CD4-positive, alpha-beta memory T cell (primary cell): ENCODE results near the gene DDAH2. TPM values are rescaled to one million over a fixed set of nuclear protein-coding genes. Genes with fewer than 3 reads are reported as not detected.
A peak's percentile ranks its signal among the peaks of the same experiment; 100 is the strongest.

Experiments used
- CTCF ChIA-PET: fragments of 350-600 bp; sonication (Branson Sonifier 250); formaldehyde crosslinking; loops from one replicate; lab custom pipeline; 2021; ENCODE audit warnings: inconsistent platforms; ENCODE audit not compliant: partially characterized antibody; lab: Charles Lee
- POLR2A ChIA-PET: fragments of 350-600 bp; sonication (Branson Sonifier 250); formaldehyde crosslinking; loops from one replicate; lab custom pipeline; 2021; ENCODE audit not compliant: partially characterized antibody; lab: Charles Lee
- DNase-seq, 5 donors: peaks; one replicate each; pipeline versions ENCODE4 v3.0.0 to v3.0.0-alpha.2; 2020 to 2022; ENCODE audit warnings: mixed read lengths in 1 of 5
- H3K27ac ChIP-seq: one replicate; pipeline ENCODE4 v1.7.0; 2013; ENCODE audit warnings: low read depth, low read length
- H3K27me3 ChIP-seq: 2 replicates; pipeline ENCODE4 v1.7.0; 2013; ENCODE audit warnings: mild to moderate bottlenecking, low read length, moderate library complexity; ENCODE audit not compliant: insufficient read depth
- H3K36me3 ChIP-seq: 2 replicates; pipeline ENCODE4 v1.7.0; 2013; ENCODE audit warnings: mild to moderate bottlenecking, low read length, moderate library complexity; ENCODE audit not compliant: insufficient read depth
- H3K4me1 ChIP-seq: 2 replicates; pipeline ENCODE4 v1.7.0; 2013; ENCODE audit warnings: mild to moderate bottlenecking, low read length, moderate library complexity; ENCODE audit not compliant: insufficient read depth
- H3K4me3 ChIP-seq, 2 donors: one replicate each; pipeline ENCODE4 v1.7.0; 2013; ENCODE audit warnings: low read length in 2 of 2, mild to moderate bottlenecking in 1 of 2
- H3K9me3 ChIP-seq, 2 donors: one replicate each; pipeline ENCODE4 v1.7.0; 2013; ENCODE audit warnings: low read length in 2 of 2, control low read depth in 1 of 2; ENCODE audit not compliant: control insufficient read depth in 1 of 2
- H3K27ac Mint-ChIP-seq, 7 donors: one replicate each; pipeline ENCODE4 v1.8.0; 2020 to 2021; ENCODE audit warnings: mixed read lengths in 7 of 7, mild to moderate bottlenecking in 6 of 7, inconsistent platforms in 3 of 7, moderate library complexity in 3 of 7
- H3K27me3 Mint-ChIP-seq, 2 donors: one replicate each; pipeline ENCODE4 v1.8.0; 2020 to 2021; ENCODE audit warnings: mixed read lengths in 2 of 2
- H3K36me3 Mint-ChIP-seq, 2 donors: one replicate each; pipeline ENCODE4 v1.8.0; 2020 to 2021; ENCODE audit warnings: mixed read lengths in 2 of 2, inconsistent platforms in 1 of 2, mild to moderate bottlenecking in 1 of 2
- H3K4me1 Mint-ChIP-seq, 4 donors: one replicate each; pipeline ENCODE4 v1.8.0; 2020 to 2021; ENCODE audit warnings: mixed read lengths in 4 of 4, mild to moderate bottlenecking in 1 of 4
- H3K4me3 Mint-ChIP-seq, 8 donors: one replicate each; pipeline ENCODE4 v1.8.0; 2020 to 2021; ENCODE audit warnings: mixed read lengths in 8 of 8, mild to moderate bottlenecking in 7 of 8, moderate library complexity in 6 of 8, inconsistent platforms in 3 of 8
- H3K9me3 Mint-ChIP-seq, 8 donors: one replicate each; pipeline ENCODE4 v1.8.0; 2020 to 2021; ENCODE audit warnings: mixed read lengths in 8 of 8, mild to moderate bottlenecking in 5 of 8, inconsistent platforms in 3 of 8, moderate library complexity in 1 of 8
- intact Hi-C: fragments of 100-400 bp; cut with micrococcal nuclease; formaldehyde crosslinking; loops from one replicate; pipeline ENCODE4 v1.15.1; 2023
- polyA plus RNA-seq, 2 donors: library from polyadenylated mRNA; unstranded; fragments of 300-500 nt; fragmentation: Illumina TruSeq; gene quantifications; one replicate each; pipeline ENCODE4 v1.2.3, GENCODE V29; 2021
- total RNA-seq, 2 experiments: library from RNA; stranded (reverse); gene quantifications; one replicate each; pipeline ENCODE4 v1.2.3, GENCODE V29; 2021

DDAH2 gene
- total and polyA plus RNA-seq, 4 experiments from 2014 or later, result 5.4 to 19.8 (median 11.9) TPM

DNA sequence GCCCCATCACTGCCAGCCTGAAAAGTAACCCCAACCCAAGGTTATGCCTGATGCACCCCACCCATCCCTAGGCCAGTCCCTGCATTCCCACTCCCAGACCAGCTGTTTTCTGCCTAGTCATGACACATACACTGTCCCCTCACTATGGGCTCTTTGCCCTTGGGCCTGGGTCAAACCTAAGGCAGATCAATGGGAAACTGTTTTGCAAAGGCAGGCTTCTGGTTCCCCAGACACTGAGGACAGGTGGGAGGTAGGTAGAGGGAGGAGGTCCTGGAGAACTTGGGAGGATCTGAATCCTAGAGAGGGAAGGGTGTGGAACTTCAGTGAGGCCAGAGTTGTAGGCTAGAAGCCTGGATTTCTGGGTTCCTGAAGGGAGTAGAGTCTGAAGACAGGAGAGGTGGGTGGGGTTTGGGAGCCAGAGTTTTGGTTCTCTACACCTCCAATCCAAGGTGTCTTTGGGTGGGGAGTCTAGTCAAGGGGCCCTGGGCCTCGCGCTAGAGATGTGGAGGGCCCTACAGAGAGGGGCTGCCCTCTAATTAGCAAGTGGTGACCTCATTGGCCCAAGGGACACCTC is 5.2 kb upstream of the DDAH2 start:
- H3K4me3 ChIP-seq, result peak overlapping the region; percentile 95 to 99
- Mint-ChIP-seq H3K36me3 (peaks cover 30 to 65% of the 10 kb centered on the region in 2 donors), H3K27ac (peak overlapping the region; percentile 94 to 97 (median 95)), H3K27me3 (no peaks in the 10 kb centered on the region), H3K4me1 (peaks cover 44 to 76% (median 63%) of the 10 kb centered on the region in 4 donors), H3K4me3 (peak overlapping the region; percentile 89 to 99 (median 98)), H3K9me3 (no peaks in the 10 kb centered on the region)
- ChIA-PET CTCF (interaction anchor here (1.2 to 17.2 kb wide), 4 partner anchors 39 to 188 kb away, joined by 3 to 173 read pairs (median 17); partner anchors contain the start of genes ATP6V1G2 and VWA7), POLR2A (interaction anchor here (0.7 to 8.9 kb wide), 11 partner anchors 7 to 193 kb away, joined by 3 to 81 read pairs (median 50); partner anchors contain the start of genes ABHD16A, BAG6, DDAH2 and DDX39B)
- peaks cover 61% of the 10 kb centered on the region for H3K4me1 ChIP-seq
- no peak for DNase-seq
- peak overlapping the region; percentile 82 for H3K27ac ChIP-seq
- intact Hi-C loops, result no loop called here
- H3K27me3 ChIP-seq, result no peaks in the 10 kb centered on the region
- no peaks in the 10 kb centered on the region for H3K9me3 ChIP-seq
- peaks cover 34% of the 10 kb centered on the region for H3K36me3 ChIP-seq

DNA sequence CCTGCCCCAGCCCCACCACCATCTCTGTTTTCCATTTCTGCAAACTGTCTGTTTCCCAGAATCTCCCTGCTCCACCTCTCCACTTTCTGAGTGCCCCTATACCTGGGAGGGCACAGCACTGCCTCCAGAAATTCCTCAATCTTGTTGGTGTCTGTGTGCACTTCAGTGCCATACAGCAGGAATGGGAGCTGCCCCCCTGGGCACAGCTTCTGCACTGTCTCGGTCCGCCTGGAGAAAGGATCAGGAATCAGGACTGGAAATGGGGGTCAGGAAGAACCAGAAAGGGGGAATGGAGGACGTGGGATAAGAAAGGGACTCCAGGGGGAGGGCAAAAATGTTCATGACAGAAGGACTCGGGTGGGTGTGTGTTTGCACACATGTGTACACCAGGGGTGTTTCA is 4.6 kb upstream of the DDAH2 start:
- Mint-ChIP-seq H3K4me3 (peak overlapping the region in 7 of 8 donors; percentile 89 to 99 (median 98)), H3K36me3 (peaks cover 30 to 67% of the 10 kb centered on the region in 2 donors), H3K27ac (peak overlapping the region; percentile 94 to 97 (median 95)), H3K27me3 (no peaks in the 10 kb centered on the region), H3K4me1 (peaks cover 42 to 75% (median 62%) of the 10 kb centered on the region in 4 donors), H3K9me3 (no peaks in the 10 kb centered on the region)
- ChIA-PET CTCF (interaction anchor here (1.2 to 17.2 kb wide), 7 partner anchors 39 to 188 kb away, joined by 3 to 173 read pairs (median 4); partner anchors contain the start of genes ATP6V1G2, HSPA1B, VARS1 and VWA7), POLR2A (interaction anchor here (0.9 to 8.9 kb wide), 5 partner anchors 80 to 102 kb away, joined by 3 to 81 read pairs (median 50); partner anchors contain the start of genes BAG6, HSPA1A, HSPA1B and HSPA1L)
- peaks cover 34% of the 10 kb centered on the region for H3K36me3 ChIP-seq
- no peaks in the 10 kb centered on the region for H3K9me3 ChIP-seq
- no peaks in the 10 kb centered on the region for H3K27me3 ChIP-seq
- H3K4me3 ChIP-seq, result peak overlapping the region in 1 of 2 donors; percentile 95
- DNase-seq, result no peak
- H3K4me1 ChIP-seq, result peaks cover 61% of the 10 kb centered on the region
- H3K27ac ChIP-seq, result peak overlapping the region; percentile 82
- intact Hi-C loops, result no loop called here

GRCh38 chr6:31732029-31732428 is 2.9 kb upstream of the DDAH2 start:
- H3K36me3 Mint-ChIP-seq, result peaks cover 30 to 65% of the 10 kb centered on the region in 2 donors
- DNase-seq, result no peak
- peaks cover 30 to 75% (median 54%) of the 10 kb centered on the region in 4 donors for H3K4me1 Mint-ChIP-seq
- intact Hi-C loops, result no loop called here
- H3K27ac Mint-ChIP-seq, result peak overlapping the region in 4 of 7 donors; percentile 28 to 95 (median 76)
- peak overlapping the region in 1 of 8 donors; percentile 35 for H3K4me3 Mint-ChIP-seq
- Histone ChIP-seq H3K4me3 (no peak overlapping the region), H3K36me3 (peaks cover 34% of the 10 kb centered on the region), H3K27me3 (no peaks in the 10 kb centered on the region), H3K4me1 (peaks cover 60% of the 10 kb centered on the region), H3K9me3 (no peaks in the 10 kb centered on the region), H3K27ac (no peak overlapping the region)
- H3K27me3 Mint-ChIP-seq, result no peaks in the 10 kb centered on the region
- ChIA-PET POLR2A (interaction anchor here (1.5 to 8.2 kb wide), 6 partner anchors 38 to 103 kb away, joined by 3 to 76 read pairs (median 8); partner anchors contain the start of genes HSPA1B and LSM2), CTCF (interaction anchor here (1.1 to 17.2 kb wide), 7 partner anchors 15 to 133 kb away, joined by 3 to 173 read pairs (median 5); partner anchors contain the start of genes HSPA1A, HSPA1L, LSM2 and NEU1)
- H3K9me3 Mint-ChIP-seq, result no peaks in the 10 kb centered on the region

DNA sequence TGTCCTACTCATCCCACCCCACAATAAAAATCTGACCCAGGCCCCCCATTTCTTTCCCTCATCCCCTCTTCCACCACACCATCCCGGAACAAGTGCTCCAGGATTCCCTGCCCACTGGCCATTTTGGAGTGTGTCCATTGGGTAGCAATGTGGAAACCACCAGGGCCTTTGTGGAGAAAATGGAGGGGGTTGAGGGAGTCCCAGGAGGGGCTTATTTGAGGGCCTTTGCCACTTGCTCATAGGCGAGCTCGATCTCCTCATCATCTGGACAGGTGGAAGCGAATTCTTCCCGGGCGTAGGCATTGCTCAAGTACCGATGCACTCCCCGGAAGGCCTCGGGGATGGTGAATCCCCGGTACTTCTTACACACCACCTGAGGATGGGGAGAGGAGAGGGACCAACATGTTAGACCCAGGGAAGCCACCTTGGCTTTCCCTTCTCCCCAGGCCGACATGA is 1.6 kb upstream of the DDAH2 start:
- H3K36me3 Mint-ChIP-seq, result peaks cover 34 to 55% of the 10 kb centered on the region in 2 donors
- POLR2A ChIA-PET, result interaction anchor here (1.2 to 8.2 kb wide), 15 partner anchors 7 to 241 kb away, joined by 3 to 77 read pairs (median 13); partner anchors contain the start of genes ABHD16A, BAG6, CLIC1 and DXO
- H3K27ac Mint-ChIP-seq, result peak overlapping the region; percentile 84 to 95 (median 93)
- Histone ChIP-seq H3K4me1 (peaks cover 66% of the 10 kb centered on the region), H3K36me3 (peaks cover 34% of the 10 kb centered on the region), H3K4me3 (peak overlapping the region in 1 of 2 donors; percentile 96), H3K27ac (peak overlapping the region; percentile 68), H3K9me3 (no peaks in the 10 kb centered on the region), H3K27me3 (no peaks in the 10 kb centered on the region)
- no peaks in the 10 kb centered on the region for H3K9me3 Mint-ChIP-seq
- intact Hi-C loops, result loop anchor here (1.0 kb wide), 1 partner anchor 8 kb away; no protein-coding TSS in a partner anchor
- CTCF ChIA-PET, result interaction anchor here (1.1 to 17.2 kb wide), 20 partner anchors 9 to 222 kb away, joined by 3 to 173 read pairs (median 9); partner anchors contain the start of genes ABHD16A, HSPA1A, HSPA1B and HSPA1L
- peaks cover 30 to 77% (median 55%) of the 10 kb centered on the region in 4 donors for H3K4me1 Mint-ChIP-seq
- DNase-seq, result no peak
- no peaks in the 10 kb centered on the region for H3K27me3 Mint-ChIP-seq
- H3K4me3 Mint-ChIP-seq, result peak overlapping the region; percentile 94 to 98 (median 97)

- H3K36me3 ChIP-seq, result peaks cover 34% of the 10 kb centered on the region
- intact Hi-C loops, result loop anchor here (1.0 to 2.0 kb wide), 5 partner anchors 8 to 133 kb away; no protein-coding TSS in a partner anchor
- H3K4me3 ChIP-seq, result peak overlapping the region; percentile 87 to 96
- DNase-seq, result peak; percentile 58 to 71 (median 61)
- H3K4me1 ChIP-seq, result peaks cover 68% of the 10 kb centered on the region
- H3K27me3 ChIP-seq, result no peaks in the 10 kb centered on the region
- Mint-ChIP-seq H3K27me3 (no peaks in the 10 kb centered on the region), H3K36me3 (peaks cover 34 to 49% of the 10 kb centered on the region in 2 donors), H3K4me3 (peak overlapping the region; percentile 94 to 98 (median 97)), H3K9me3 (no peaks in the 10 kb centered on the region), H3K4me1 (peaks cover 32 to 76% (median 51%) of the 10 kb centered on the region in 4 donors), H3K27ac (peak overlapping the region; percentile 84 to 95 (median 93))
- ChIA-PET CTCF (interaction anchor here (0.7 to 17.2 kb wide), 28 partner anchors 9 to 222 kb away, joined by 3 to 173 read pairs (median 6); partner anchors contain the start of genes ABHD16A, APOM, HSPA1A and HSPA1B), POLR2A (interaction anchor here (0.9 to 8.2 kb wide), 23 partner anchors 8 to 242 kb away, joined by 3 to 77 read pairs (median 5); partner anchors contain the start of genes ABHD16A, BAG6, CLIC1 and DDX39B)
- no peaks in the 10 kb centered on the region for H3K9me3 ChIP-seq
- peak overlapping the region; percentile 68 for H3K27ac ChIP-seq
These were observed 1.0 kb upstream of the DDAH2 start for GRCh38 chr6:31729979-31730630.

DNA sequence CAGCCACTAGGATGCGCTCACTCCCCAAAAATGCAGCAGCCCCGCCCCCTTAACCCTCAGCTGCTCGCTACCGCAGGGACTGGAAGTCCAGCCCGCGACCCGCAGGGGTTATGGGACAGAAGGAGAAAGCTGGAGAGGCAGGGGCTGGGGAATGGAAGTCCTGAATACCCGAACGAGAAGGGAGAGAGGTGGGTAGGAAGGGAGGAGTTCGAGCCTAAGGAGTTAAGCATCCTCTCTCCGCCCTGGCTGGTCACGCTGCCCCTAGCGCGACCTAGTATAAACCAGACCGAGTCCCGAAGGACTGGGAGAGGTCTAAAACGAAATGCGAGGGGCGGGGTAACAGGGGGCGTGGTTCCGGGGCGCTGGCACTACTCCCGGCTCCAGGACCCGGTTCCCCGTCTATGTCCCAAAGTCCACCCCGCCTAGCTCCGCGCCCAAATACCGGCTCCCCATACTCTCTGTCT is 448 bp upstream of the DDAH2 start:
- H3K4me1 ChIP-seq, result peaks cover 65% of the 10 kb centered on the region
- H3K27ac ChIP-seq, result peak overlapping the region; percentile 68
- CTCF ChIA-PET, result interaction anchor here (0.7 to 17.2 kb wide), 28 partner anchors 10 to 223 kb away, joined by 3 to 173 read pairs (median 6); partner anchors contain the start of genes ABHD16A, APOM, HSPA1A and HSPA1B
- H3K9me3 ChIP-seq, result no peaks in the 10 kb centered on the region
- Mint-ChIP-seq H3K4me3 (peak overlapping the region; percentile 94 to 98 (median 97)), H3K36me3 (peaks cover 34 to 44% of the 10 kb centered on the region in 2 donors), H3K4me1 (peaks cover 32 to 70% (median 47%) of the 10 kb centered on the region in 4 donors), H3K9me3 (no peaks in the 10 kb centered on the region), H3K27me3 (no peaks in the 10 kb centered on the region), H3K27ac (peak overlapping the region; percentile 89 to 97 (median 94))
- POLR2A ChIA-PET, result interaction anchor here (0.7 to 8.2 kb wide), 23 partner anchors 8 to 242 kb away, joined by 3 to 77 read pairs (median 5); partner anchors contain the start of genes ABHD16A, BAG6, CLIC1 and DDX39B
- intact Hi-C loops, result loop anchor here (1.0 to 2.0 kb wide), 4 partner anchors 40 to 134 kb away; no protein-coding TSS in a partner anchor
- H3K27me3 ChIP-seq, result no peaks in the 10 kb centered on the region
- H3K4me3 ChIP-seq, result peak overlapping the region; percentile 87 to 96
- peaks cover 34% of the 10 kb centered on the region for H3K36me3 ChIP-seq
- peak; percentile 72 to 83 (median 77) for DNase-seq
